PC-9 (cell line): ENCODE results near the gene HMGB1. TPM values are rescaled to one million over a fixed set of nuclear protein-coding genes. Genes with fewer than 3 reads are reported as not detected.

ENCODE experiments used
- BruUV-seq: library from RNA; stranded (reverse); fragments of 400-500 nt; replicated peaks from 2 replicates; lab custom pipeline; 2021; lab: Mats Ljungman, UMichigan
- CTCF ChIA-PET: fragments of 300-600 bp; sonication (Branson Sonifier 250); formaldehyde crosslinking; loops from one replicate; lab custom pipeline; 2022; ENCODE audit warnings: antibody characterized with exemption; lab: Charles Lee
- POLR2A ChIA-PET: fragments of 300-600 bp; sonication (Branson Sonifier 250); formaldehyde crosslinking; loops from one replicate; lab custom pipeline; 2022; ENCODE audit warnings: antibody characterized with exemption; ENCODE audit not compliant: unreplicated experiment; lab: Charles Lee
- DNase-seq, 2 experiments: peaks; one replicate each; pipeline versions ENCODE4 v3.0.0 to v3.0.0-alpha.2; 2015 to 2022; ENCODE audit warnings: mixed read lengths in 1 of 2
- H2AFZ ChIP-seq: fragments of 200-600 bp; sonication (generic); 2 replicates; pipeline ENCODE4 v1.8.1; 2017; ENCODE audit warnings: antibody characterized with exemption
- H3F3A ChIP-seq: fragments of 200-600 bp; sonication (generic); 2 replicates; pipeline ENCODE4 v1.8.1; 2017; ENCODE audit warnings: antibody characterized with exemption, mild to moderate bottlenecking, low read depth; ENCODE audit not compliant: insufficient read depth
- H3K27ac ChIP-seq: fragments of 200-600 bp; sonication (generic); 2 replicates; pipeline ENCODE4 v1.6.1; 2016; ENCODE audit warnings: mixed run types
- H3K27me3 ChIP-seq: fragments of 200-600 bp; sonication (generic); 2 replicates; pipeline ENCODE4 v1.6.1; 2016; ENCODE audit warnings: low read depth, mixed run types; ENCODE audit not compliant: insufficient read depth
- H3K36me3 ChIP-seq: fragments of 200-600 bp; sonication (generic); 2 replicates; pipeline ENCODE4 v1.6.1; 2016; ENCODE audit warnings: low read depth, mixed run types
- H3K4me1 ChIP-seq: fragments of 200-600 bp; sonication (generic); replicated peaks from 2 replicates; pipeline ENCODE4 v1.6.1; 2016; ENCODE audit warnings: mixed run types; ENCODE audit not compliant: insufficient read depth
- H3K4me2 ChIP-seq: fragments of 200-600 bp; sonication (generic); 2 replicates; pipeline ENCODE4 v1.6.1; 2017; ENCODE audit warnings: mixed run types
- H3K4me3 ChIP-seq: fragments of 200-600 bp; sonication (generic); 2 replicates; pipeline ENCODE4 v1.6.1; 2016; ENCODE audit warnings: mixed run types
- H3K79me2 ChIP-seq: fragments of 200-600 bp; sonication (generic); 2 replicates; pipeline ENCODE4 v1.6.1; 2017; ENCODE audit warnings: low read depth, mixed run types
- H3K9me2 ChIP-seq: fragments of 200-600 bp; sonication (generic); 2 replicates; pipeline ENCODE4 v1.8.1; 2017; ENCODE audit warnings: mild to moderate bottlenecking; ENCODE audit not compliant: insufficient read depth
- H3K9me3 ChIP-seq: fragments of 200-600 bp; sonication (generic); 2 replicates; pipeline ENCODE4 v1.8.1; 2016; ENCODE audit warnings: low read depth; ENCODE audit not compliant: insufficient read depth
- H4K20me1 ChIP-seq: fragments of 200-600 bp; sonication (generic); 2 replicates; pipeline ENCODE4 v1.8.1; 2017; ENCODE audit not compliant: insufficient read depth
- EZH2 ChIP-seq: fragments of 200-600 bp; sonication (generic); IDR thresholded peaks from 2 replicates; pipeline ENCODE4 v1.8.0; 2017; ENCODE audit warnings: antibody characterized with exemption, low read depth
- intact Hi-C: fragments of 100-400 bp; cut with micrococcal nuclease; formaldehyde crosslinking; loops from one replicate; pipeline ENCODE4 v1.10.0; 2022; ENCODE audit not compliant: unreplicated experiment
- total RNA-seq: library from RNA; stranded (reverse); gene quantifications from 2 replicates; pipeline ENCODE4 v1.2.3, GENCODE V29; 2021
- TF ChIP-seq, protein P1 (sequence below): fragments of 200-600 bp; sonication (generic); conservative IDR thresholded peaks from 2 replicates; pipeline ENCODE4 v1.6.1; 2017; ENCODE audit warnings: mixed run types, antibody characterized with exemption, mild to moderate bottlenecking, moderate library complexity

Gene HMGB1
- total RNA-seq, 1 experiment from 2014 or later, result 313 TPM

DNA sequence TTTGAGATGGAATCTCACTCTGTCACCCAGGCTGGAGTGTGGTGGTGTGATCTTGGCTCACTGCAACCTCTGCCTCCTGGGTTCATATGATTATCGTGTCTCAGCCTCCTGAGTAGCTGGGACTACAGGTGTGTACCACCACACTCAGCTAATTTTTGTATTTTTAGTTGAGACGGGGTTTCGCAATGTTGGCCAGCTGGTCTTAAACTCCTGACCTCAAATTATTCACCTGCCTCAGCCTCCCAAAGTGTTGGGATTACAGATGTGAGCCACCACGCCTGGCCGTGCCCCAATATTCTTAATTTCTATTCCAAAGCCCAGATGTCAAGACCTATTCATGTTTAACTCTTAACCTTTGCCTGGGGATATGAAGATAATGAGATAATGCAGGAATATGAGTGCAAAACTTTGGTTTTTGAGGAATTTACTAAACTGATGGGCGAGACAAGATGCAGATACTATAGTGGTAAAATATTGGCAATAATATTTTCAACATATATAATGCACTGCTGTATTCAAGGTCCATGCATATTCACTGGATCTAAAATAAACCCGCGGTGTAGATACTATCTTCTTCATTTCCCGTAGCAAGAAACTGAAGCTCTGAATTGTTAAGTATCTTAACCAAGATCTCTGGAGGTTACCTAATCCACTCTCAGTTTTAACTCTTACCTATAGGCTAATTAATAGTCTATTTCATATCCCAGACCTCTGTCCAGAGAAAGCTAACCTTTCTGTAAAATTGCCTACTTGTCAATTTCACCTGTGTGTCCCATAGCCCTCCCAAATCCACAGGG lies 43.7 kb upstream of the HMGB1 start:
- H3K4me1 ChIP-seq, result no peaks in the 10 kb centered on the region
- no peak for TF ChIP-seq EZH2
- TF ChIP-seq, protein P1, sequence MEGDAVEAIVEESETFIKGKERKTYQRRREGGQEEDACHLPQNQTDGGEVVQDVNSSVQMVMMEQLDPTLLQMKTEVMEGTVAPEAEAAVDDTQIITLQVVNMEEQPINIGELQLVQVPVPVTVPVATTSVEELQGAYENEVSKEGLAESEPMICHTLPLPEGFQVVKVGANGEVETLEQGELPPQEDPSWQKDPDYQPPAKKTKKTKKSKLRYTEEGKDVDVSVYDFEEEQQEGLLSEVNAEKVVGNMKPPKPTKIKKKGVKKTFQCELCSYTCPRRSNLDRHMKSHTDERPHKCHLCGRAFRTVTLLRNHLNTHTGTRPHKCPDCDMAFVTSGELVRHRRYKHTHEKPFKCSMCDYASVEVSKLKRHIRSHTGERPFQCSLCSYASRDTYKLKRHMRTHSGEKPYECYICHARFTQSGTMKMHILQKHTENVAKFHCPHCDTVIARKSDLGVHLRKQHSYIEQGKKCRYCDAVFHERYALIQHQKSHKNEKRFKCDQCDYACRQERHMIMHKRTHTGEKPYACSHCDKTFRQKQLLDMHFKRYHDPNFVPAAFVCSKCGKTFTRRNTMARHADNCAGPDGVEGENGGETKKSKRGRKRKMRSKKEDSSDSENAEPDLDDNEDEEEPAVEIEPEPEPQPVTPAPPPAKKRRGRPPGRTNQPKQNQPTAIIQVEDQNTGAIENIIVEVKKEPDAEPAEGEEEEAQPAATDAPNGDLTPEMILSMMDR, result no peak
- H3K36me3 ChIP-seq, result no peaks in the 10 kb centered on the region
- H3K27ac ChIP-seq, result no peak overlapping the region
- H3K9me3 ChIP-seq, result no peaks in the 10 kb centered on the region
- intact Hi-C loops, result no loop called here
- POLR2A ChIA-PET, result interaction anchor here (0.6 kb wide), 1 partner anchor 172 kb away, joined by 3 read pairs; no protein-coding TSS in a partner anchor
- no peaks in the 10 kb centered on the region for H3K79me2 ChIP-seq
- no peak overlapping the region for H2AFZ ChIP-seq
- no peaks in the 10 kb centered on the region for H4K20me1 ChIP-seq
- H3K4me3 ChIP-seq, result no peak overlapping the region
- no peaks in the 10 kb centered on the region for H3K27me3 ChIP-seq
- H3K4me2 ChIP-seq, result no peak overlapping the region
- no peaks in the 10 kb centered on the region for H3K9me2 ChIP-seq
- no TSS peak for BruUV-seq
- no peak for DNase-seq
- CTCF ChIA-PET, result no interaction called here
- H3F3A ChIP-seq, result no peaks in the 10 kb centered on the region

DNA sequence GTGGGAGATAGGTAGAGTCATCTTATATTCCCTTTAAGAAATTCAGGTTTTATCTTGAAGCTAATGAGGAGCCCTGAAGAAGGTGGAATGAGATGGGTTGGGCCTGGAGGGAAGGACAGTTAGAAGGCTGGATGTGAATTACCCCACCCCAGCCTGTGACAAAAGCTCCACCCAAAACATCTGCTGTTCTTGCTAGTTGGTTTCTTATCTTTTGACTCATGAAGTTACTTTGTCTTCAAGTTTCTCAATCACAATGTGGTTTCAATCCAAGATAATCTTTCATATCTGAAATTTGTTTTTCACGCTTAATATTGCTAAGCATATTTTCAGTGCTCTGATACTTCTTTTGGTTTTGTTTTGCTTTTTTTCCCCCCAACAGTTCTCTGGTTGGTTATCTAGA lies 38.3 kb upstream of the HMGB1 start:
- Histone ChIP-seq H3K27me3 (no peaks in the 10 kb centered on the region), H3K4me3 (no peak overlapping the region), H3K4me1 (no peaks in the 10 kb centered on the region), H3K36me3 (no peaks in the 10 kb centered on the region), H2AFZ (no peak overlapping the region), H3K9me2 (no peaks in the 10 kb centered on the region), H4K20me1 (no peaks in the 10 kb centered on the region), H3K27ac (no peak overlapping the region), H3K79me2 (no peaks in the 10 kb centered on the region), H3F3A (no peaks in the 10 kb centered on the region), H3K9me3 (no peaks in the 10 kb centered on the region), H3K4me2 (no peak overlapping the region)
- DNase-seq, result no peak
- intact Hi-C loops, result no loop called here
- TF ChIP-seq, protein P1, result no peak
- TF ChIP-seq EZH2, result no peak
- CTCF ChIA-PET, result no interaction called here
- no TSS peak for BruUV-seq
- POLR2A ChIA-PET, result interaction anchor here (0.7 kb wide), 1 partner anchor 56 kb away, joined by 11 read pairs; no protein-coding TSS in a partner anchor

DNA sequence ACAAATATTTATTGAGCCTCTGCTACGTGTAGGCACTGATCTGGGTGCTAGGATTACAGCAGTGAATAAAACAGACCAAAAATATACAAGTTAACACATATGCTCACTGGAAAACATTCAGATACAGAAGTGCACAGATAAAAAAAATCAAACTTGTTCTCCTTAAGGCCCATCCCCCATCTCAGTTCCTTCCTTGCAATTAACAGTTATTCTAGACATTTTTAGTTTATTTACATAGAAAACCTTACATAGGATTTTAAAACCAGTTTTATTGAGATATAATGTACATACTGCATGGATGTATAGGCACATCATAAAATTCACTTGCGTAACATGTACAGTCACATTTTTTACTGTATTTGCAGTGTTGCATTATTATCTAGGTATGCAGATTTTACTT lies 36.5 kb upstream of the HMGB1 start:
- no peaks in the 10 kb centered on the region for H3K9me3 ChIP-seq
- H4K20me1 ChIP-seq, result no peaks in the 10 kb centered on the region
- no peak for DNase-seq
- no peak overlapping the region for H3K4me2 ChIP-seq
- BruUV-seq, result no TSS peak
- no peaks in the 10 kb centered on the region for H3K9me2 ChIP-seq
- H3K27me3 ChIP-seq, result no peaks in the 10 kb centered on the region
- no peak overlapping the region for H3K4me3 ChIP-seq
- no peaks in the 10 kb centered on the region for H3K4me1 ChIP-seq
- TF ChIP-seq, protein P1, result no peak
- TF ChIP-seq EZH2, result no peak
- H3K27ac ChIP-seq, result no peak overlapping the region
- POLR2A ChIA-PET, result no interaction called here
- no peaks in the 10 kb centered on the region for H3K79me2 ChIP-seq
- H2AFZ ChIP-seq, result no peak overlapping the region
- intact Hi-C loops, result no loop called here
- no peaks in the 10 kb centered on the region for H3F3A ChIP-seq
- CTCF ChIA-PET, result no interaction called here
- no peaks in the 10 kb centered on the region for H3K36me3 ChIP-seq
